Measurements from ENCODE around the gene CHAF1A.

DNA sequence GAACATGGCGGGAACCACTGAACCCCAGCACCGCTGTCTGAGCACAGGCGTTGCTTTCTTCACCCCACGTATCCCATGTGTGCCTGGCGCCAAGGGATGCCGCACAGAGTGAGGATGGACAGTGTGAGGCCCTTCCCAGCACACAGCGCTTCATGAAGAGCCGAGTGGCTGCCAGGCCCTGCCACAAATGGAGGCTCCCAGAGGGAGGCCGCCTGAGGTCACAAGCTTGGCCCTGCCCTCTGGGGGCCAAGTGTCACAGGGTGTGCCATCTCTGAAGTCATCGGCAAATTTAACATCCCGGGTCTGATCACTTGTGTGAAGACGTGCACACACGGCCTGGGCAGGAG is 34.7 kb upstream of the CHAF1A start:
- TF ChIP-seq, protein P1, sequence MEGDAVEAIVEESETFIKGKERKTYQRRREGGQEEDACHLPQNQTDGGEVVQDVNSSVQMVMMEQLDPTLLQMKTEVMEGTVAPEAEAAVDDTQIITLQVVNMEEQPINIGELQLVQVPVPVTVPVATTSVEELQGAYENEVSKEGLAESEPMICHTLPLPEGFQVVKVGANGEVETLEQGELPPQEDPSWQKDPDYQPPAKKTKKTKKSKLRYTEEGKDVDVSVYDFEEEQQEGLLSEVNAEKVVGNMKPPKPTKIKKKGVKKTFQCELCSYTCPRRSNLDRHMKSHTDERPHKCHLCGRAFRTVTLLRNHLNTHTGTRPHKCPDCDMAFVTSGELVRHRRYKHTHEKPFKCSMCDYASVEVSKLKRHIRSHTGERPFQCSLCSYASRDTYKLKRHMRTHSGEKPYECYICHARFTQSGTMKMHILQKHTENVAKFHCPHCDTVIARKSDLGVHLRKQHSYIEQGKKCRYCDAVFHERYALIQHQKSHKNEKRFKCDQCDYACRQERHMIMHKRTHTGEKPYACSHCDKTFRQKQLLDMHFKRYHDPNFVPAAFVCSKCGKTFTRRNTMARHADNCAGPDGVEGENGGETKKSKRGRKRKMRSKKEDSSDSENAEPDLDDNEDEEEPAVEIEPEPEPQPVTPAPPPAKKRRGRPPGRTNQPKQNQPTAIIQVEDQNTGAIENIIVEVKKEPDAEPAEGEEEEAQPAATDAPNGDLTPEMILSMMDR (IDR thresholded peaks at IDR 0.05), result no peak
- no peak for TF ChIP-seq POLR2A (IDR thresholded peaks at IDR 0.05)
